Measurements from ENCODE around the gene CLSTN2.

- TF ChIP-seq, protein P1, sequence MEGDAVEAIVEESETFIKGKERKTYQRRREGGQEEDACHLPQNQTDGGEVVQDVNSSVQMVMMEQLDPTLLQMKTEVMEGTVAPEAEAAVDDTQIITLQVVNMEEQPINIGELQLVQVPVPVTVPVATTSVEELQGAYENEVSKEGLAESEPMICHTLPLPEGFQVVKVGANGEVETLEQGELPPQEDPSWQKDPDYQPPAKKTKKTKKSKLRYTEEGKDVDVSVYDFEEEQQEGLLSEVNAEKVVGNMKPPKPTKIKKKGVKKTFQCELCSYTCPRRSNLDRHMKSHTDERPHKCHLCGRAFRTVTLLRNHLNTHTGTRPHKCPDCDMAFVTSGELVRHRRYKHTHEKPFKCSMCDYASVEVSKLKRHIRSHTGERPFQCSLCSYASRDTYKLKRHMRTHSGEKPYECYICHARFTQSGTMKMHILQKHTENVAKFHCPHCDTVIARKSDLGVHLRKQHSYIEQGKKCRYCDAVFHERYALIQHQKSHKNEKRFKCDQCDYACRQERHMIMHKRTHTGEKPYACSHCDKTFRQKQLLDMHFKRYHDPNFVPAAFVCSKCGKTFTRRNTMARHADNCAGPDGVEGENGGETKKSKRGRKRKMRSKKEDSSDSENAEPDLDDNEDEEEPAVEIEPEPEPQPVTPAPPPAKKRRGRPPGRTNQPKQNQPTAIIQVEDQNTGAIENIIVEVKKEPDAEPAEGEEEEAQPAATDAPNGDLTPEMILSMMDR (IDR thresholded peaks at IDR 0.05): no peak
- TF ChIP-seq POLR2A (IDR thresholded peaks at IDR 0.05) (no peak), POLR2AphosphoS5 (IDR thresholded peaks at IDR 0.05; ENCODE audit: insufficient read depth in 1 of 2, low read depth in 1 of 2) (no peak)
These were observed 494.8 kb downstream of the CLSTN2 start for GRCh38 chr3:140429791-140430190.

Measured in vagina (tissue), 2 donors.